Colonic mucosa (tissue), 4 donors: ENCODE results near the gene KRTAP22-2. TPM values are rescaled to one million over a fixed set of nuclear protein-coding genes. Genes with fewer than 3 reads are reported as not detected.

Source experiments
- DNase-seq: peaks from one replicate; pipeline ENCODE4 v3.0.0-alpha.2; 2020
- H3K27ac ChIP-seq: fragments of 200-600 bp; one replicate; pipeline ENCODE4 v1.8.0; 2021
- H3K27me3 ChIP-seq: fragments of 200-600 bp; one replicate; pipeline ENCODE4 v1.8.0; 2021
- H3K36me3 ChIP-seq: fragments of 200-600 bp; one replicate; pipeline ENCODE4 v1.8.0; 2021
- H3K4me1 ChIP-seq: fragments of 200-600 bp; one replicate; pipeline ENCODE4 v1.8.0; 2021; ENCODE audit warnings: mild to moderate bottlenecking
- H3K4me3 ChIP-seq: fragments of 200-600 bp; one replicate; pipeline ENCODE4 v1.8.0; 2021
- H3K9ac ChIP-seq, 2 donors: one replicate each; pipeline ENCODE4 v1.7.0; 2013; ENCODE audit warnings: control low read depth in 2 of 2, low read depth in 2 of 2, low read length in 2 of 2
- H3K9me3 ChIP-seq: fragments of 200-600 bp; one replicate; pipeline ENCODE4 v1.8.0; 2021
- intact Hi-C: fragments of 100-400 bp; cut with DNase I; formaldehyde crosslinking; loops from one replicate; pipeline ENCODE4 v1.14.1; 2022
- total RNA-seq, 2 donors: library from RNA; stranded (reverse); fragmentation: NEBNext Ultra II Directional in 1 of 2; extraction: Animal tissue kit (Norgen Biotek cat#: 25700) in 1 of 2; gene quantifications; one replicate each; pipeline ENCODE4 v1.2.1, GENCODE V29; 2021
- TF ChIP-seq, protein P1 (sequence below): fragments of 200-600 bp; IDR thresholded peaks from one replicate; pipeline ENCODE4 v1.8.0; 2022; ENCODE audit warnings: antibody characterized with exemption, mild to moderate bottlenecking
- donor health status: healthy.
- donor health status: DM: no; HTN: no; CAD: no.
- donor health status: DM: no; HTN: no; CAD: no.

KRTAP22-2 gene
- total RNA-seq, 2 donors from 2014 or later = not detected

DNA sequence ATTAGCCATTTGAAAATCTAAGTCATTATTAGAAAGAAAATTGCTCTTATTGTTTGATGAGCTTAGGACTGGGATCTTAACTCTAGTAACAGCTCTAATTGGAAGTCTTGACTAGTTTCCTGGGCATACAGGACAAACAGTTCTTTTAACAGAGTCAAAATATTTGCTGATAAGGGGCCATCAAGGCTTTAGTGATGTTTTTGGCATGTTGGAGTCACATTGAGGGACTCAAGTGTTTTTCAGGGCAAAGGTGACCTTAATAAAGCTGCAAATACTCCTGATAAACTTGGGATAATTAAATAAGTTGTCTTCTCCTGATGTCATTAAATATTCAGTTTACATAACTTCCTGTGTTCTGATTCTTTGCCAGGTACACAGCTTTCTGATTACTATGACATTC, 22.6 kb downstream of the KRTAP22-2 start:
- Histone ChIP-seq H3K9ac (no peak overlapping the region), H3K27me3 (no peaks in the 10 kb centered on the region), H3K4me3 (no peak overlapping the region), H3K36me3 (no peaks in the 10 kb centered on the region), H3K27ac (no peak overlapping the region), H3K9me3 (no peaks in the 10 kb centered on the region), H3K4me1 (no peaks in the 10 kb centered on the region)
- no peak for DNase-seq
- intact Hi-C loops = no loop called here
- TF ChIP-seq, protein P1, sequence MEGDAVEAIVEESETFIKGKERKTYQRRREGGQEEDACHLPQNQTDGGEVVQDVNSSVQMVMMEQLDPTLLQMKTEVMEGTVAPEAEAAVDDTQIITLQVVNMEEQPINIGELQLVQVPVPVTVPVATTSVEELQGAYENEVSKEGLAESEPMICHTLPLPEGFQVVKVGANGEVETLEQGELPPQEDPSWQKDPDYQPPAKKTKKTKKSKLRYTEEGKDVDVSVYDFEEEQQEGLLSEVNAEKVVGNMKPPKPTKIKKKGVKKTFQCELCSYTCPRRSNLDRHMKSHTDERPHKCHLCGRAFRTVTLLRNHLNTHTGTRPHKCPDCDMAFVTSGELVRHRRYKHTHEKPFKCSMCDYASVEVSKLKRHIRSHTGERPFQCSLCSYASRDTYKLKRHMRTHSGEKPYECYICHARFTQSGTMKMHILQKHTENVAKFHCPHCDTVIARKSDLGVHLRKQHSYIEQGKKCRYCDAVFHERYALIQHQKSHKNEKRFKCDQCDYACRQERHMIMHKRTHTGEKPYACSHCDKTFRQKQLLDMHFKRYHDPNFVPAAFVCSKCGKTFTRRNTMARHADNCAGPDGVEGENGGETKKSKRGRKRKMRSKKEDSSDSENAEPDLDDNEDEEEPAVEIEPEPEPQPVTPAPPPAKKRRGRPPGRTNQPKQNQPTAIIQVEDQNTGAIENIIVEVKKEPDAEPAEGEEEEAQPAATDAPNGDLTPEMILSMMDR = no peak

DNA sequence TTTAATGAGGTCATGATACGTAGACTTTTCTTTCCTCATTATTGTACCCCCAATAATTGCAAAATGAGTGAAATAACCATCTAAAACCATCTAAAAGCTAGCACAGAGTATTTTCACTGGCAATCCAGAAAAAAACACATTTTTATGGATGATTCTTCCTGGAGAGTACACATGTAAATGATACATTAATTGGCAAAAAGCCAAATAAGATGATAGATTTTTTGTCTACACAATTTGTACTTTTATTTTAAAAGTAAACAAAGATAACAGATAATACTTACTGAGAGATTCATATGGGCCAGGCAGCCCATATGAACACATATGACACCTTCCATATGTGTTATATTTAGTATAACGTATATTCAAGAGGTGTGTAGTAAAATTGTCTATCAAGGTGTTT, 26.6 kb downstream of the KRTAP22-2 start:
- Histone ChIP-seq H3K9me3 (no peaks in the 10 kb centered on the region), H3K27ac (no peak overlapping the region), H3K27me3 (no peaks in the 10 kb centered on the region), H3K4me3 (no peak overlapping the region), H3K9ac (no peak overlapping the region), H3K4me1 (no peaks in the 10 kb centered on the region), H3K36me3 (no peaks in the 10 kb centered on the region)
- intact Hi-C loops = no loop called here
- no peak for DNase-seq
- TF ChIP-seq, protein P1 = no peak

DNA sequence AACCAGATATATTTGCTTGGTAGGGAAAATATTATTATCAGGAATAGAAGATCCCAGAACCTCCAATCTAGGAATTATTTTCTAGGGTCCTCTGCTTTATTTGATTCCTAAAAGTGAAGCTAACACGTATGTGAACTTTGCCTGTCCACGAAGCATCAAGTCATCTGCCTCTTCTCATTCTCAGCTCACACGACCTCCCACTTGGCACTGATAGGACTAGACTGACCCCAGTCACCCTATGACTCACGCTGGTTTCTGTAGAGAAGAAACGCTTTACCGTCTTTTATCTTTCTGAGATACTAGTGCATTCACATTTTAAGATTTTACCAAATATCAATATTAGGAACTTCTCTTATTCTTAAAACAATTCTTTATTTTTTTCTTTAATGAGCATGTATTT, 27.1 kb downstream of the KRTAP22-2 start:
- intact Hi-C loops = no loop called here
- Histone ChIP-seq H3K36me3 (no peaks in the 10 kb centered on the region), H3K27me3 (no peaks in the 10 kb centered on the region), H3K4me3 (no peak overlapping the region), H3K4me1 (no peaks in the 10 kb centered on the region), H3K27ac (no peak overlapping the region), H3K9me3 (no peaks in the 10 kb centered on the region), H3K9ac (no peak overlapping the region)
- TF ChIP-seq, protein P1 = no peak
- DNase-seq = no peak

DNA sequence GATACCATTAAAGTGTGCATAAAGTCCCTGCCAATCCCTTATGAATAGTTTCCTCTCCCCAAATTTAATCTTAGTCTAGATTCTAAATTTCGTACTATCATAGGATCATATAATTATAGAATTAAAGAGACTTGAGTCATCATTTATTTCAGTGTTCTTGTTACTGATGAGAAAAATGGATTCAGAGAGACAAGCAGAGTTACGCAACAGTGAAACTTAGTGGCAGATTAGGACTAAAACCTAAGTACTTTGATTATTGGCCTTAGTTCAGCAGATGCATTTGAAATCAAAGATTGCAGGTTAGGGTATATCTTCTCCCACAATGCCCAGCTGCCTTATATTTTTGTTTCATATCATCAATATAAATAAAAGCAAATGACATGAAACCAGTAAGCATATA, 28.2 kb downstream of the KRTAP22-2 start:
- no peak overlapping the region for H3K4me3 ChIP-seq
- no peak overlapping the region for H3K9ac ChIP-seq
- H3K4me1 ChIP-seq = no peaks in the 10 kb centered on the region
- no peak for DNase-seq
- no peaks in the 10 kb centered on the region for H3K27me3 ChIP-seq
- H3K36me3 ChIP-seq = no peaks in the 10 kb centered on the region
- H3K27ac ChIP-seq = no peak overlapping the region
- no peaks in the 10 kb centered on the region for H3K9me3 ChIP-seq
- intact Hi-C loops = no loop called here
- TF ChIP-seq, protein P1 = no peak

DNA sequence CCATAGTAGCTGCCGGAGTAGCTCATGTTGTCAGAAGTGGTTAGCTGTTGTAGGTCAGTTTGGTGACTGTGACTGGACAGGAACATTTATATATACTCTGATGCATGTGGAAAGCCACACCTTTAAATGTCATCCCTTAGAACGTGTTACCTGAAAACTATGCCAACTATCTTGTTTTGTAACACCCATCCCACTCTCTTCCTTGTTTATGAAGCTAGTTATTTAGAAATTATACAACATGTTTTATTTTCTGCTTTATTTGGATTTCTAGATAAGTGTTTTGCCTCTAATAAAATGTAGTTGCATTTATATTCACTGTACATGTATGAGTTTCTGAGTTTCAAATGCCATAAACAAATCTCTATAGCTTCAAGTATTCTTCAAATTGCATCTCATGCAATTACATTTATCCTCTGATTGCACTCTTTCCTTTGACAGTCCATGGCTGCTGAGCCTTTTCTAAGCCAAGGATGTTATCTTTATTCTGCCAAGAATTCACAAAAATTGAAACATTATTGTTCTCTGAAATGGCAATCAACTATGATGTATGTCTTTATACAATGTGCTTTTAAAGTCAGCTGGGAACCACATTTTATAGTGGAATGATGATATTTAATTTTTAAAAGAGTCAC, 28.8 kb downstream of the KRTAP22-2 start, which contains the start of gene KRTAP19-7:
Gene KRTAP19-7 (minus strand): TSS at position 51 of the 632 bp plus-strand sequence. CDS start 25 bp downstream, at position 26.
- TF ChIP-seq, protein P1 = no peak
- intact Hi-C loops = no loop called here
- Histone ChIP-seq H3K27me3 (no peaks in the 10 kb centered on the region), H3K9ac (no peak within 1 kb of the TSS), H3K27ac (no peak within 1 kb of the TSS), H3K36me3 (no peaks in the 10 kb centered on the region), H3K9me3 (no peaks in the 10 kb centered on the region), H3K4me1 (no peaks in the 10 kb centered on the region), H3K4me3 (no peak within 1 kb of the TSS)
- DNase-seq = no peak
